ENCODE data around the gene S1PR4. TPM values are rescaled to one million over a fixed set of nuclear protein-coding genes. Genes with fewer than 3 reads are reported as not detected.
"Not testable (repeated sequence)": the region's sequence is repeated elsewhere in the genome, so short reads cannot be mapped to it uniquely, and the experiment has no call there.

Gene S1PR4
- polyA plus RNA-seq, 1 experiment = not detected

DNA sequence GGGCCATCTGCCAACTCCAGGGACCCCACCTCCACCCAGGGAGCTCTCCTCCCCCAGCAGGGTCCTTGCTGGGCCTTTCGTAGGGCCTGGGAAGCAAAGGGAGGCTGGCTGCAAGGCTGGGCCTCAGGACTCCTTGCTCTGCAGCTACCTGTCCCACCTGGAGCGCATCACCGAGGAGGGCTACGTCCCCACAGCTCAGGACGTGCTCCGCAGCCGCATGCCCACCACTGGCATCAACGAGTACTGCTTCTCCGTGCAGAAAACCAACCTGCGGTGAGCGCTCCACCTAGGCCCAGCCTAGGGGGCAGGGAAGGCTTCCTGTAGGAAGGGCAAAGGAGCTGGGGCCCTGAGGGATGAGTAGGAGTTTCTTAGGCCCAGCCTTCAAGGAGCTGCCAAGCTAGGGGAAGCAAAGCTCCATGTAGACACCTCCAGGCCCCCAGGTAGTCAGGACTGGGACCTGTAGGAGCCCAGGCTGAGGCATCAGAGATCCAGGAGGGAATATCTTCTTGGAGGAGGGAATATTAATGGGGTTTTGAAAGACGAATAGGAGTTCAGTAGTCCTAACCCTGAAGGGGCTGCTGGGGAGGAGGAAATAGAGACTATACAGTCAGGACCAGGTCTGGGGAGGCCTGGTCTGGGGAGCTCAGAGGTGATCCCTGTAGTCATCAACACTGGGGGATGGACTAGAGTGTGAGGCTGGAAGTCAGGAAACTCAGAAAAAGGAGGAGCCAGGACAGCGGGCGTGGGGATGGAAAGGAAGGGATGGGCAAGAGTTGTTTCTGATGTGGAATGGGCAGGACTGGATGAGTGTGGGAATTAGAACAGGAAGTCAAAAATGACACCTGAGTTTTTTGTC, 26.8 kb upstream of the S1PR4 start:
- Histone ChIP-seq H3K27ac (ENCODE audit: low read depth, low read length) (no peak overlapping the region), H3K4me3 (ENCODE audit: low read depth, low read length) (no peak overlapping the region), H3K27me3 (ENCODE audit: control insufficient read depth, insufficient read depth, low read length) (no peaks in the 10 kb centered on the region), H3K9me3 (ENCODE audit: control insufficient read depth, insufficient read depth, low read length) (peaks cover 3% of the 10 kb centered on the region; the same call in 1 of the 2 replicates)
- ChIA-PET POLR2A (no interaction called here), CTCF (no interaction called here)
- no peak for DNase-seq (ENCODE audit: low read depth, low spot score)
- TF ChIP-seq, protein P1, sequence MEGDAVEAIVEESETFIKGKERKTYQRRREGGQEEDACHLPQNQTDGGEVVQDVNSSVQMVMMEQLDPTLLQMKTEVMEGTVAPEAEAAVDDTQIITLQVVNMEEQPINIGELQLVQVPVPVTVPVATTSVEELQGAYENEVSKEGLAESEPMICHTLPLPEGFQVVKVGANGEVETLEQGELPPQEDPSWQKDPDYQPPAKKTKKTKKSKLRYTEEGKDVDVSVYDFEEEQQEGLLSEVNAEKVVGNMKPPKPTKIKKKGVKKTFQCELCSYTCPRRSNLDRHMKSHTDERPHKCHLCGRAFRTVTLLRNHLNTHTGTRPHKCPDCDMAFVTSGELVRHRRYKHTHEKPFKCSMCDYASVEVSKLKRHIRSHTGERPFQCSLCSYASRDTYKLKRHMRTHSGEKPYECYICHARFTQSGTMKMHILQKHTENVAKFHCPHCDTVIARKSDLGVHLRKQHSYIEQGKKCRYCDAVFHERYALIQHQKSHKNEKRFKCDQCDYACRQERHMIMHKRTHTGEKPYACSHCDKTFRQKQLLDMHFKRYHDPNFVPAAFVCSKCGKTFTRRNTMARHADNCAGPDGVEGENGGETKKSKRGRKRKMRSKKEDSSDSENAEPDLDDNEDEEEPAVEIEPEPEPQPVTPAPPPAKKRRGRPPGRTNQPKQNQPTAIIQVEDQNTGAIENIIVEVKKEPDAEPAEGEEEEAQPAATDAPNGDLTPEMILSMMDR (IDR thresholded peaks at IDR 0.05; ENCODE audit: low read depth, low read length) = no peak

DNA sequence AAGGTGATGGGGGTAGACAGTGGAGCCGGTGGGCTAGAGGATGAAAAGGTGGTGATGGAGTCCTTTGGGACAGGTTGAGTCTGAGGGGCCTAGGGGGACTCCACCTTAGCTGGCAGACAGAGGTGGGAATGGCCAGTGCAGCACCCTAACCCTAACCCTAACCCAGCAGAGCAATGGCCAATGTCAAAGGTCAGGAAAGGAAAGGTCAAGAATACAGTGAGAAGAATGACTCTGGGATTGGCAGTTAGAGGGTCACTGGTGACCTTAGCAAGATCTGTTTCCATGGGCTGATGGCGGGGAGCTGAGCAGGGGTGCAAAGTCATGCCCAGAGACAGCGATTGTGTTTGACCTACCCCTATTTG, 26.2 kb upstream of the S1PR4 start:
- CTCF ChIA-PET = interaction anchor here (0.7 kb wide), 1 partner anchor 72 kb away, joined by 5 read pairs; the partner anchor contains the start of gene CELF5
- Histone ChIP-seq H3K4me3 (ENCODE audit: low read depth, low read length) (no peak overlapping the region), H3K27me3 (ENCODE audit: control insufficient read depth, insufficient read depth, low read length) (no peaks in the 10 kb centered on the region), H3K9me3 (ENCODE audit: control insufficient read depth, insufficient read depth, low read length) (peaks cover 3% of the 10 kb centered on the region; the same call in 1 of the 2 replicates), H3K27ac (ENCODE audit: low read depth, low read length) (no peak overlapping the region)
- TF ChIP-seq, protein P1 (IDR thresholded peaks at IDR 0.05; ENCODE audit: low read depth, low read length) = no peak
- DNase-seq (ENCODE audit: low read depth, low spot score) = no peak
- POLR2A ChIA-PET = no interaction called here

DNA sequence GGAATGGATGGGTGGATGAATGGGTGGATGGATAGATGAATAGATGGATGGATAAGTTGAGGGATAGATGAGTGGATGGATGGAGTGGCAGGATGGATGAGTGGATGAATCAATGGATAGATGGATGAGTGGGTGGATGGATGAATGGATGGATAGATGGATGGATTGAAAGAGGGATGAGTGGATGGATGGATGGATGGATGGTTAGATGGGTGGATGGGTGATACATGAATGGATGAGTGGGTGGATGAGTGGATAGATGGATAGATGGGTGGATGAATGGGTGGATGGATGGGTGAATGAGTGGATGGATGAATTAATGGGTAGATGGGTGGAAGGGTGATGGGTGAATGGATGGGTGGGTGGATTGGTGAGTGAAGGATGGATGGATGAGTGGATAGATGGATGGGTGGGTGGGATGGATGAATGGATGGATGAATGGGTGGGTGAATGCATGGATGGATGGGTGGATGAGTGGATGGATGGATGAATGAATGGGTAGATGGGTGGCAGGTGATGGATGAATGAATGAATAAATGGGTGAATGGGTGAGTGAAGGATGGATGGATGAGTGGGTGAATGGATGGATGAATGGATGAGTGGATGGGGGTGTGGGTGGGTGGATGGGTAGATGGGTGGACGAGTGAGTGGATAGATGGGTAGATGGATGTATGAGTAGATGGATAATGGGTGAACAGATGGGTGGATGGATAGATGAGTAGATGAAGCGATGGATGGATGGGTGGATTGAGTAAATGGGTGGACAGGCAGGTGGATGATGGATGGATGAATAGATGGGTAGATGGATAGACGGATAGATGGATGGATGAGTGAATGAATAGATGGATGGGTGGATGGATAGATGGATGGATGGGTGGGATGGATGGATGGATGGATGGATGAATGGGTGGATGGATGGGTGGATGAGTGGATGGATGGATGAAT, 25.0 kb upstream of the S1PR4 start:
- CTCF ChIA-PET = interaction anchor here (0.7 kb wide), 1 partner anchor 71 kb away, joined by 5 read pairs; the partner anchor contains the start of gene CELF5
- Histone ChIP-seq H3K9me3 (ENCODE audit: control insufficient read depth, insufficient read depth, low read length) (peaks cover 6% of the 10 kb centered on the region; the same call in 1 of the 2 replicates), H3K4me3 (ENCODE audit: low read depth, low read length) (no peak overlapping the region), H3K27me3 (ENCODE audit: control insufficient read depth, insufficient read depth, low read length) (no peaks in the 10 kb centered on the region), H3K27ac (ENCODE audit: low read depth, low read length) (no peak overlapping the region)
- POLR2A ChIA-PET = no interaction called here
- DNase-seq (ENCODE audit: low read depth, low spot score) = no peak
- TF ChIP-seq, protein P1 (IDR thresholded peaks at IDR 0.05; ENCODE audit: low read depth, low read length) = no peak

DNA sequence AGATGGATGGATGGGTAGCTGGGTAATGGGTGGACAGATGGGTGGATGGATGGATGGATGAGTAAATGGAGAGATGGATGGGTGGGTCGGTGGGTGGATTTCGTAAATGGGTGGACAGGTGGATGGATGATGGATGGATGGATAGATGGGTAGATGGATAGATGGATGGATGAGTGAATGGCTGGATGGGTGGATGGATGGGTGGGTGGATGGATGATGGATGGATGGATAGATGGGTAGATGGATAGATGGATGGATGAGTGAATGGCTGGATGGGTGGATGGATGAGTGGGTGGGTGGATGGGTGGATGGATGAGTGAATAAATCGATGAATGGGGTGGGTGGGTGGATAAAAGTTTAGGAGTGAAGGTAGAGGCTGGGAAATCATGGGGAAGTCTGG, 24.1 kb upstream of the S1PR4 start:
- H3K9me3 ChIP-seq (ENCODE audit: control insufficient read depth, insufficient read depth, low read length); DNase-seq (ENCODE audit: low read depth, low spot score); POLR2A ChIA-PET; CTCF ChIA-PET; H3K27me3 ChIP-seq (ENCODE audit: control insufficient read depth, insufficient read depth, low read length); H3K4me3 ChIP-seq (ENCODE audit: low read depth, low read length): not testable (repeated sequence)
- peak overlapping the region; percentile 96 for H3K27ac ChIP-seq (ENCODE audit: low read depth, low read length)

DNA sequence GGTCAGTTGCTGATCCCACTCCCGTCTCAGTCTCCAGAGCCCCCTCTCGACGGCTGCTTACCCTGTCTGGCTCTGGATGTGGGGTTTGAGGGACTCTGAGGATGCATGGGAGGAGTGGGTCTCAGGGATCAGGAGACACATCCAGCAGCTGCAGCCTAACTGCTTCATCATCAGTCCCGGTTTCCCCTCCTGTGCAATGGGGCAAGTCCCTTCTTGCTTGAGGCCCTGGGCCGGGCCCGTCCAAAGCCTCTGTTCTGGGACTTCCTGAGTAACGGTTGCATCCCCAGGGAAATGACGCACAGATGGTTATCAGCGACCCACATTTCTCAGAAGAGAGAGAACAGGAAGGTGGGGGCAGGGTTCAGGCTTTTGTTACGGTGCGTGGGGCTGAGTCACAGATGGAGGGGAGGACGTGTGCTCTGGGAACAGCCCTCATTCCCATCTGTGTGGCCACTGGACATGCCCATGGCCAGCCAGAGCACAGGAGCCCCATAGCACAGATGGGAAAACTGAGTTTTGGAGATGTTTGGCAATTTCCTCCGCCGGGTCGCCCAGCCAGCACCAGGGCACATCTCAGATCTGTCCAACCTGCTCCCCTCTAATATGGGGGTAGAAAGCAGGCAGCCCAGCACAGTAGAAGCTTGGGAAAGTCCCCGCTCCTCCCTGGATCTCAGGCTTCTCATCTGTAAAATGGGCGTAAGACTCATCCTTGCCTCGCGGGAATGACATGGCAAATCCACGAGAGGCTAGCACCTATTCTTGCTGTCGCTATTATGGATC, 23.4 kb upstream of the S1PR4 start:
- ChIA-PET POLR2A (no interaction called here), CTCF (no interaction called here)
- H3K27ac ChIP-seq (ENCODE audit: low read depth, low read length) = peak overlapping the region; percentile 96
- DNase-seq (ENCODE audit: low read depth, low spot score) = peak; percentile 93
- H3K9me3 ChIP-seq (ENCODE audit: control insufficient read depth, insufficient read depth, low read length) = peaks cover 6% of the 10 kb centered on the region
- H3K27me3 ChIP-seq (ENCODE audit: control insufficient read depth, insufficient read depth, low read length) = no peaks in the 10 kb centered on the region
- TF ChIP-seq, protein P1 (IDR thresholded peaks at IDR 0.05; ENCODE audit: low read depth, low read length) = no peak
- H3K4me3 ChIP-seq (ENCODE audit: low read depth, low read length) = peak overlapping the region; percentile 21

Measured in AG04450 (cell line).